Thymus (tissue), 11 donors: ENCODE measurements around the gene MYO7A. TPM values are rescaled to one million over a fixed set of nuclear protein-coding genes. Genes with fewer than 3 reads are reported as not detected.

ENCODE experiments used
- DNase-seq, 9 donors: peaks; one replicate each; pipeline ENCODE4 v3.0.0-alpha.2; 2013; ENCODE audit warnings: low spot score in 9 of 9, low read depth in 6 of 9, missing footprints in 1 of 9
- H3K27ac ChIP-seq, 2 donors: one replicate each; pipeline ENCODE4 v1.5.1; 2013; ENCODE audit warnings: control low read depth in 1 of 2, low read depth in 1 of 2, low read length in 1 of 2, mild to moderate bottlenecking in 1 of 2, moderate library complexity in 1 of 2
- H3K27me3 ChIP-seq, 2 donors: one replicate each; pipeline ENCODE4 v1.5.1; 2013; ENCODE audit warnings: low read length in 1 of 2; ENCODE audit not compliant: control insufficient read depth in 2 of 2, insufficient read depth in 1 of 2
- H3K36me3 ChIP-seq, 2 donors: one replicate each; pipeline ENCODE4 v1.5.1; 2013; ENCODE audit warnings: low read length in 1 of 2, mild to moderate bottlenecking in 1 of 2, moderate library complexity in 1 of 2; ENCODE audit not compliant: control insufficient read depth in 2 of 2, insufficient read depth in 2 of 2
- H3K4me1 ChIP-seq, 2 donors: one replicate each; pipeline ENCODE4 v1.5.1; 2013; ENCODE audit warnings: low read length in 2 of 2; ENCODE audit not compliant: control insufficient read depth in 2 of 2, insufficient read depth in 2 of 2
- H3K4me3 ChIP-seq, 2 donors: one replicate each; pipeline ENCODE4 v1.5.1; 2013; ENCODE audit warnings: low read length in 2 of 2, control low read depth in 1 of 2, mild to moderate bottlenecking in 1 of 2
- H3K9me3 ChIP-seq, 2 donors: one replicate each; pipeline ENCODE4 v1.5.1; 2013; ENCODE audit warnings: low read length in 1 of 2, mild to moderate bottlenecking in 1 of 2; ENCODE audit not compliant: control insufficient read depth in 2 of 2, insufficient read depth in 1 of 2
- WGBS: extraction: QIAGEN DNeasy Blood & Tissue Kit; methylation state at CpG from one replicate; pipeline ENCODE4 v1.1.7; 2013; 5-methylcytosine and 5-hydroxymethylcytosine counted together
- polyA plus RNA-seq: library from polyadenylated mRNA; stranded (reverse); fragments of 200-250 nt; gene quantifications from one replicate; pipeline ENCODE4 v1.2.3, GENCODE V29; 2013
- total RNA-seq: library from RNA; stranded (reverse); fragments of 120-200 nt; gene quantifications from one replicate; pipeline ENCODE4 v1.2.4, GENCODE V29; 2013
- donor health status: healthy.

Gene MYO7A
- total and polyA plus RNA-seq, 2 donors, result 1.5 to 7.6 TPM

- no peak for DNase-seq
- Histone ChIP-seq H3K27ac (no peak overlapping the region), H3K36me3 (no peaks in the 10 kb centered on the region), H3K9me3 (peaks cover 0 to 5% of the 10 kb centered on the region in 2 donors), H3K4me1 (peaks cover 2 to 5% of the 10 kb centered on the region in 2 donors), H3K4me3 (no peak overlapping the region), H3K27me3 (peaks cover 4 to 43% of the 10 kb centered on the region in 2 donors)
- 97% methylated on average over 8 of the region's 8 CpGs for WGBS
Observed at GRCh38 chr11:77139201-77139600, 11.2 kb downstream of the MYO7A start.

DNA sequence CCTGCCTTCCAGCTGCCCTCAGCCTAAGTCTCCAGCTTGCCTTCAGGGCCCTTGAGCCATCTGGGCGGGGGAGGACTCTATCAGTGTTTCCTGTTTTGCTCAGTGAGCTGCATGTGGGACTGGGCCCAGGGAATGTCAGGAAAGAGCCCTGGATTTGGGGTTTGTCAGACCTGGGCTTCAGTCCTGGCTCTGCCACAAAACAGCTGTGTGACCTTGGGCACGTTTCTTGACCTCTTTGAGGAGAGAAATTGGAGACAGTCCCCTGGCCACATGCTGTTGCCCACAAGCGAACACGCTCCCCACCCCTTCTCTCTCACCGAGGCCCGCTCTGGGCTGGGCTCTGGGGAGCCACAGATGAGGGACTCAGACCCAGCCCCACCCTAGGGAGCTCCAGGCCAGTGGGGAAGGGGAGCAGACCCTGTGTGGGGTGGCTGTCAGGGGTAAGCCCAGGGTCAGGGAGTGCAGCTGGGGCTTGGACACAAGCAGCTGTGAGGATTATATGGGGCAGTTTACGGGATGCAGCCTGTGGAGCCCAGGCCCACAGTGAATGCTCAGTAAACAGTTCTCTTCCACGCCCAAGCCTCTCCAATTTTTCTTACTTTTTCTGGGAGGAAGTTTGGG lies 12.3 kb downstream of the MYO7A start:
- peaks cover 2 to 5% of the 10 kb centered on the region in 2 donors for H3K4me1 ChIP-seq
- no peak overlapping the region for H3K27ac ChIP-seq
- peaks cover 0 to 5% of the 10 kb centered on the region in 2 donors for H3K9me3 ChIP-seq
- DNase-seq, result no peak
- peaks cover 4 to 43% of the 10 kb centered on the region in 2 donors for H3K27me3 ChIP-seq
- no peaks in the 10 kb centered on the region for H3K36me3 ChIP-seq
- no peak overlapping the region for H3K4me3 ChIP-seq
- WGBS, result 84% methylated on average over 8 of the region's 8 CpGs

GRCh38 chr11:77141034-77141433 lies 13.0 kb downstream of the MYO7A start:
- no peak for DNase-seq
- peaks cover 4 to 39% of the 10 kb centered on the region in 2 donors for H3K27me3 ChIP-seq
- H3K4me1 ChIP-seq, result peaks cover 2 to 5% of the 10 kb centered on the region in 2 donors
- no peaks in the 10 kb centered on the region for H3K36me3 ChIP-seq
- WGBS, result 99% methylated on average over 4 of the region's 4 CpGs
- H3K27ac ChIP-seq, result no peak overlapping the region
- H3K4me3 ChIP-seq, result no peak overlapping the region
- H3K9me3 ChIP-seq, result peaks cover 0 to 5% of the 10 kb centered on the region in 2 donors

DNA sequence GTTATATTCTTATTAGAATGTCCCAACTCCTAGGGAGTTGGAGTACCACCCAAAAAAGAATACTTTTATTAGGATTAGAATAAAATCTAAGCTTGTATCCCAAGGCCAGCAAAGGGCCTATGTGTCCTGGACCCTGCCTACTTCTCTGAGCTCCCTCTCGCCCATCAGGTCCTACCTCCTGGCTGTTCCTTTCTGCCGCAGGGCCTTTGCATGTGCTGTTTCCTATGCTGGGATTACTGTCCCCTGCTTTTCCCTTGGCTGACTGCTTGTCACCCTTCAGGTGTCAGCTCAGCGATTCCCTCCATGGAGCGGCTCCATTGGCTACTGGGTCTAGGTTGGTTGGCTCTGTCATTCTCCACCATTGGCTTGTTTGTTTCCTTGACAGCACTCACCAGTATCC lies 13.4 kb downstream of the MYO7A start:
- peaks cover 4 to 35% of the 10 kb centered on the region in 2 donors for H3K27me3 ChIP-seq
- 98% methylated on average over 4 of the region's 4 CpGs for WGBS
- H3K4me3 ChIP-seq, result no peak overlapping the region
- DNase-seq, result no peak
- peaks cover 0 to 5% of the 10 kb centered on the region in 2 donors for H3K9me3 ChIP-seq
- H3K4me1 ChIP-seq, result peaks cover 2 to 5% of the 10 kb centered on the region in 2 donors
- no peak overlapping the region for H3K27ac ChIP-seq
- no peaks in the 10 kb centered on the region for H3K36me3 ChIP-seq

GRCh38 chr11:77142091-77142975 lies 14.3 kb downstream of the MYO7A start:
- DNase-seq, result peak in 1 of 9 donors; percentile 33
- Histone ChIP-seq H3K27me3 (peaks cover 4 to 26% of the 10 kb centered on the region in 2 donors), H3K9me3 (peaks cover 0 to 5% of the 10 kb centered on the region in 2 donors), H3K27ac (no peak overlapping the region), H3K4me3 (no peak overlapping the region), H3K4me1 (peaks cover 2 to 10% of the 10 kb centered on the region in 2 donors), H3K36me3 (no peaks in the 10 kb centered on the region)
- 81% methylated on average over 11 of the region's 11 CpGs for WGBS

GRCh38 chr11:77143405-77144020 lies 15.5 kb downstream of the MYO7A start:
- no peak overlapping the region for H3K4me3 ChIP-seq
- no peaks in the 10 kb centered on the region for H3K36me3 ChIP-seq
- H3K27me3 ChIP-seq, result peaks cover 2 to 21% of the 10 kb centered on the region in 2 donors
- peaks cover 0 to 3% of the 10 kb centered on the region in 2 donors for H3K9me3 ChIP-seq
- H3K4me1 ChIP-seq, result peaks cover 11 to 20% of the 10 kb centered on the region in 2 donors
- H3K27ac ChIP-seq, result no peak overlapping the region
- no peak for DNase-seq
- WGBS, result 97% methylated on average over 8 of the region's 8 CpGs

DNA sequence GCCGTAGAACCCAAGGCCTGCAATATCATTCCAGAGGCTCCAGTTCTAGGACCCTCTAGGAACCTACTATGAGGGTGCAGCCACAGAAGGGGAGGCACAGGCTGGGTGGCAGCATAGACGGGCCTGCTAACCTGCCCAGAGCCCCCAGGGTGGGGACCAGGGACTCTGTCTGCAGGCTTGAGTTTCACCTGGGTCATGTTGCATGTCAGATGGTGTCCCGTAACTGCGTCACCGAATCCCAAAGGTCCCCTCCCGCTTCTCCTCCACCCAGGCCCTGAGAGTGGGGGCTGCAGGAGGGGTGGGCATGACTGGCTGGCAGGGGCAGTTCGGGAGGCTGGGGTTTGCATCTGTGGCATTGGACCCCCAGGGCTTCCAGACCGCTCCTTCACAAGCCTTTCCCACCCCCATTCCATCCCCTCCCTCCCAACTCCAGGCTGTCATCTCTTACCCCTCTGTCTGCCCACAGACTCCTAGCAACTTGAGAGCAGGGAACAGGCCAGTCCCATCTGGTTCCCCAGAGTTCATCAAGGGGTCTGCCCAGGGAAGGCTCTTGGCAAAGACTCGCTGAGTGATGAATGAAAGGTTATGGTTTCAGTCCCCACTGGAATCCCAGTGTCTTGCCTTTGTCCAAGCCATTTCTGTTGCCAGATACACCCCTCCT lies 16.3 kb downstream of the MYO7A start:
- DNase-seq, result no peak
- Histone ChIP-seq H3K4me3 (no peak overlapping the region), H3K9me3 (no peaks in the 10 kb centered on the region), H3K36me3 (no peaks in the 10 kb centered on the region), H3K27me3 (peaks cover under 1 to 12% of the 10 kb centered on the region in 2 donors), H3K4me1 (peaks cover 16 to 27% of the 10 kb centered on the region in 2 donors), H3K27ac (no peak overlapping the region)
- WGBS, result 98% methylated on average over 9 of the region's 9 CpGs

DNA sequence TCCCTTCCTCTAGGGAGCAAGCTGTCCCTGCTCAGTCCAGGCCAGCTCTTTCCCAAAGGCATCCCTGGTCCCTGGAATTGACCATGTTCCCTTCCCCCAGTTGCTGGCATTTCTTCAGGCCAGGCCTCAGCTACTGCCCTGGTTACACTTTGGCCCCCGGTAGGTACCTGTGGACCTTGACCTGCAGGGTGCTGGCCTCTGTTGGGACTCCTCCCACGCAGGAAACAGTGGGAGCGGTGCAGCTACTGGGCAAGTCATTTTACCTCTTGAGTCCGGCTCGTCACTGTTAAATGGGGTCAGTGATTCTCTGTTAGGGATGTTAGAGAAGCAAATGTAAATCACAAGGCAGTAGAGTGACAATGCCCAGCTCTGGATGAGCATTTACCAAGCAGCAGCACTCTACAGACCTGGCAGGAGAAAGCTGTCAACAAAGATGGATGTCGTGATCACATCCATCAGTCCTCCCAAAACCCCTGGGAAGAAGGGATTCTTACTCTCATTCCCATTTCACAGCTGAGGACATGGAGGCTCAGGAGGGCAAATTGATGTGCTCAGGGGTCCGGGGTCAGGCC lies 16.9 kb downstream of the MYO7A start:
- DNase-seq, result no peak
- Histone ChIP-seq H3K4me3 (no peak overlapping the region), H3K36me3 (no peaks in the 10 kb centered on the region), H3K4me1 (peaks cover 16 to 33% of the 10 kb centered on the region in 2 donors), H3K27ac (no peak overlapping the region), H3K9me3 (no peaks in the 10 kb centered on the region), H3K27me3 (peaks cover 0 to 9% of the 10 kb centered on the region in 2 donors)
- 97% methylated on average over 7 of the region's 7 CpGs for WGBS
